NCI-H1417 (cell line): Measurements from ENCODE around the gene MYO7A.

Source experiments
- DNase-seq, 3 experiments: peaks; one replicate each; lab custom pipeline; 2025; lab: John Stamatoyannopoulos, UW

MYO7A gene

GRCh38 chr11:77213589-77214428 is 85.8 kb downstream of the MYO7A start:
- DNase-seq, result no peak

- DNase-seq, result no peak
Measured at GRCh38 chr11:77214557-77214956, 86.5 kb downstream of the MYO7A start.

- DNase-seq, result no peak
Measured at GRCh38 chr11:77215106-77215505, 87.1 kb downstream of the MYO7A start.

- DNase-seq, result no peak
Measured at GRCh38 chr11:77217156-77217555, 89.1 kb downstream of the MYO7A start.

DNA sequence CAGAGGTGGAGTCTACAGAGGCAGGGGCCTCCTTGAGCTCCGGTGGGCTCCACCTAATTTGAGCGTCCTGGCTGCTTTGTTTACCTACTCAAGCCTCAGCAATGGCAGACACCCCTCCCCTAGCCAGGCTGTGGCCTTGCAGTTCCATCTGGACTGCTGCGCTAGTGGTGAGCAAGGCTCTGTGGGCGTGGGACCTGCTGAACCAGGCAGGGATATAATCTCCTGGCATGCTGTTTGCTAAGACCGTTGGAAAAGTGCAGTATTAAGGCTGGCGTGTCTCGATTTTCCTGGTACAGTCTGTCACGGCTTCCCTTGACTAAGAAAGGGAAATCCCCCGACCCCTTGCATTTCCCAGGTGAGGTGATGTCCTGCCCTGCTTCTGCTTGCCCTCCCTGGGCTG is 95.8 kb downstream of the MYO7A start:
- no peak for DNase-seq

- DNase-seq, result no peak
Measured at GRCh38 chr11:77230878-77231605, 103.0 kb downstream of the MYO7A start.

DNA sequence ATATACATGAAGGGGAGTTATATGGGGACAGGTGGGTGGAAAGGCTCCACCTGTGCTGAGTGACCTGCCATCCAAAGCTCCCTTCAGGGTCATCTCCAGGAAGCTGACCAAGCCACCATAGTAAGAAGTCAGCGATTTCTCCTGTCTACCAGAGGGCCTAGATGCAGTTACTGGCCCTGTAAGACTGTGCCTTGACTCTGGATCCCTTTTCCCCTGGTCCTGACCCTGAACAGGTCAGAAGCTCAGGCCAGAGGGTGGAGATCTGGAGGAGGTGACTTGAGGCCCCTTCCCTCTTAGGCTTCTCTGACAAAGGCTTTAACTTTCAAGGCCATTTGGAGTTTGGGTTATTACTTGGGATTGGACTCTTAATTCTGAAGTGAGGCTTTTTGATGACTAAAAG is 103.8 kb downstream of the MYO7A start:
- no peak for DNase-seq

DNA sequence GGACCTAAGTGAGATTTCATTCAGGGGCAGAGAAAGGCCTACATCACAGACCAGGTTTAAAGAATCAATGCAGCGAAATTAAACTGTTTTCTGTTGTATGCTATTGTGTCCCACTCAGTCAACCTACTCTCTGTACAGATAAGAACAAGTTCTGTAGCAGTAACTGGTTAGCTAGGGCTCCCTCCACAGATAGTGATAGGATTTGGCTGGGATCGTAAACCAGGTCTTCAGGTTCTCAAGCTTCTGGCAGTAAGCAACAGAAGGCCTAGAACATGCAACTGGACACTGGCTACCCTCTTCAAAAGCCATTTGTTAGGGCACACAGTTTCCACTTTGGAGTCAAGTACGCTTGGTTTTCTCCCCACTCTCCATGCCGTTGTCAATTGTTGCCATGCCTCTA is 104.2 kb downstream of the MYO7A start:
- no peak for DNase-seq

GRCh38 chr11:77233011-77233410 is 105.0 kb downstream of the MYO7A start:
- DNase-seq, result peak in 1 of 3 experiments; percentile 7

DNA sequence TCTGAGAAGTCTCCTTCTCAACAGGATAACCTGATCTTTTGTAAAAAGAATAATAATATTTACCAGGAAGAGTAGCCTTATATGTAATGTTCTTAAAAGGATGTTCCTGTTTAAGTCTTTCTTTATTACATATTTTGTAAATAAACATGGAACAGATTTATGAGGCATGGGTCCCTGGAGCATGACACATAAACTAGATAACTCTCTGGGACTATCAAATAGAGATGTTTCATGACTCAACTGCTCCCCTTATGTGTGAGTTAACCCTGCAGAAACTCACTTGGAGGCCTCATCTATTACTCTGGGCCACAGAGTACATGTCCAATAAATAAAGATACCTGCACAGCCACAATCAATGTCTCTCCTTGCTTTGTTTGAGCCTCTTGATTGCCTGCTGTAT is 108.9 kb downstream of the MYO7A start:
- no peak for DNase-seq

DNA sequence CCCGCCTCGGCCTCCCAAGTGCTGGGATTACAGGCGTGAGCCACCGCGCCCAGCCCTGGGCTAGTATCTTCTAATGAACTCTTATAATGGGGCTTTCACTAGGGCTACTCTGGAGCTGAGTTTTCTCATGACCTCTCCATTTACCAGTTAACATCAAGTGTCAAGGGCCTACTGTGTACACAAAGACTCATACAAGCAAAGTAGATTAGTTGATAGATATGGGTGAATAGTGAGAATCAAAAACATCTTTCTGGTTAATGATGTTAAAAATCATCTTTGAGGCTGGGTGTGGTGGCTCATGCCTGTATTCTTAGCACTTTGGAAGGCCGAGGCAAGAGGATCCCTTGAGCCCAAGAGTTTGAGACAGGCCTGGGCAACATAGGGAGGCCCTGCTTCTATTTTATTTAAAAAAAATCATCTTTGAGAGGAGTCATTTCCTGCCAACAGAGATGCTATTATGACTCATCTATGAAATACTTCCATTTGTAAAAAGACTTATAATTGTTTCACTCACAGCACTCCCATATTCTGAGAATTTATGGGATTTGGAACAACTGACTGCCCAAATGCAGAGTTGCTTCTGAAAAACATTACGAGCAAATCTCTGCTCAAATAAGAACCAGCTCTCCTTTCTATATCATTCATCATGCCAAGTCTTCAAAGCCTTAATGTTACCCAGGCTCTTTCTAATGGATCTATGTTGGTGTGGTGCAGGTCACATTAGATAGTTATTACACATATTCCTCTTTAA is 116.4 kb downstream of the MYO7A start:
- DNase-seq, result no peak

GRCh38 chr11:77249427-77249826 is 121.4 kb downstream of the MYO7A start:
- DNase-seq, result no peak

- DNase-seq, result no peak
Measured at GRCh38 chr11:77250881-77251640, 123.0 kb downstream of the MYO7A start.

DNA sequence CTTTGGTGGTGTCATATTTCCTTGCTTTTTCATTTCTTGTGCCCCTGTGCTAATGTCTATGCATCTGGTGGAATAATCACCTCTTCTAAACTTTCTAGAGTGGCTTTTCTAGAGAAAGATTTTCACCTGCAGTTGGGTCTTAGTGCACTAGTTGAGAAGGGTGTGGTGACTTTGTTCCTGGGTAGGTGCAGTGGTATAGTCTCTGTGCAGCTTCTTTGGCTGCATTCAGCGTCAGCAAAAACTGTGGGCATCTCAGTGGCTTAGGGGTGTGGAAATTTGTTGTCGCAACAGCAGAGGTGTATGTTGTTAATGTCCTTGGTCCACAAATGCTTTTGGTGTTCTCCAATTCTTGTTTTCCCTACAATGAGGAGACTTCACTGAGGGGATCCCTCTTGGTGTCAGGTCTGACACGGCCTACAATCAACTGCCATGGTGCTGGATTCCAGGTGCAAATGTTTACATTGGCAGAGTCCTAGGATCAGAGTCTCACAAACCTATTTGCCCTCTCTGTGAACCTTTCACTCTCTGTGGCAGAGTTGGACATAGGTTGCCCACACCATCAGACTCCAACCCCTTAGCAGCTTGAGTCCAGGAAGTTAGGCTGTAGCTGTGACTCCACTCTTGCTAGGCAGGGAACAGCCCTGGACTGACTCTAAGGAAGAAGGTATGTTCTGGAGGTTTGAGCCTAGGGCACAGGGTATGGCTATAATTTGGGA is 124.7 kb downstream of the MYO7A start:
- DNase-seq, result no peak

GRCh38 chr11:77253690-77254089 is 125.6 kb downstream of the MYO7A start:
- DNase-seq, result no peak

- no peak for DNase-seq
Measured at GRCh38 chr11:77259641-77260040, 131.6 kb downstream of the MYO7A start.

- no peak for DNase-seq
Measured at GRCh38 chr11:77262803-77263202, 134.8 kb downstream of the MYO7A start.
